Type B pancreatic cell (in vitro differentiated cells): Measurements from ENCODE around the gene C16orf87. TPM values are rescaled to one million over a fixed set of nuclear protein-coding genes. Genes with fewer than 3 reads are reported as not detected.
A peak's percentile ranks its signal among the peaks of the same experiment; 100 is the strongest.

Experiments used
- DNase-seq: peaks from one replicate; pipeline ENCODE4 v3.0.0; 2021; ENCODE audit warnings: mixed read lengths; ENCODE audit not compliant: unreplicated experiment; ENCODE audit errors: extremely low spot score
- H3K27ac Mint-ChIP-seq: 2 replicates; pipeline ENCODE4 v1.8.0; 2021; ENCODE audit warnings: mild to moderate bottlenecking, mixed read lengths
- H3K27me3 Mint-ChIP-seq: 2 replicates; pipeline ENCODE4 v1.8.0; 2021; ENCODE audit warnings: mixed read lengths
- H3K36me3 Mint-ChIP-seq: 2 replicates; pipeline ENCODE4 v1.8.0; 2021; ENCODE audit warnings: mixed read lengths
- H3K4me1 Mint-ChIP-seq: one replicate; pipeline ENCODE4 v1.8.0; 2021; ENCODE audit warnings: mixed read lengths; ENCODE audit not compliant: unreplicated experiment
- H3K4me3 Mint-ChIP-seq: 2 replicates; pipeline ENCODE4 v1.8.0; 2021; ENCODE audit warnings: mild to moderate bottlenecking, mixed read lengths
- H3K9me3 Mint-ChIP-seq: 2 replicates; pipeline ENCODE4 v1.8.0; 2021; ENCODE audit warnings: mixed read lengths
- CTCF ChIP-seq: fragments of 200-600 bp; sonication (generic); conservative IDR thresholded peaks from 2 replicates; pipeline ENCODE4 v1.5.0; 2021; ENCODE audit warnings: antibody characterized with exemption, mild to moderate bottlenecking
- total RNA-seq: library from RNA; stranded (reverse); gene quantifications from 2 replicates; pipeline ENCODE4 v1.2.1, GENCODE V29; 2021; ENCODE audit warnings: low replicate concordance

The C16orf87 gene
- total RNA-seq, 1 donor from 2014 or later, result 14.3 TPM

GRCh38 chr16:46793841-46794240, 37.1 kb downstream of the C16orf87 start:
- H3K27ac Mint-ChIP-seq, result no peak overlapping the region
- H3K27me3 Mint-ChIP-seq, result no peaks in the 10 kb centered on the region
- no peak for DNase-seq
- peaks cover 12% of the 10 kb centered on the region for H3K4me1 Mint-ChIP-seq
- TF ChIP-seq CTCF, result no peak
- peaks cover 35% of the 10 kb centered on the region for H3K36me3 Mint-ChIP-seq
- H3K4me3 Mint-ChIP-seq, result no peak overlapping the region
- peaks cover 17% of the 10 kb centered on the region for H3K9me3 Mint-ChIP-seq

- no peak for TF ChIP-seq CTCF
- H3K27me3 Mint-ChIP-seq, result no peaks in the 10 kb centered on the region
- peaks cover 12% of the 10 kb centered on the region for H3K4me1 Mint-ChIP-seq
- H3K9me3 Mint-ChIP-seq, result peaks cover 17% of the 10 kb centered on the region
- no peak for DNase-seq
- peaks cover 25% of the 10 kb centered on the region for H3K36me3 Mint-ChIP-seq
- peak overlapping the region; percentile 82 for H3K4me3 Mint-ChIP-seq
- H3K27ac Mint-ChIP-seq, result peak overlapping the region; percentile 25
Observed at GRCh38 chr16:46790599-46791270, 40.2 kb downstream of the C16orf87 start.

- Mint-ChIP-seq H3K4me3 (peak overlapping the region; percentile 82), H3K36me3 (peaks cover 16% of the 10 kb centered on the region), H3K27me3 (no peaks in the 10 kb centered on the region), H3K9me3 (peaks cover 14% of the 10 kb centered on the region), H3K27ac (peak overlapping the region; percentile 81), H3K4me1 (peaks cover 16% of the 10 kb centered on the region)
- TF ChIP-seq CTCF, result no peak
- DNase-seq, result peak; percentile 84
Observed at GRCh38 chr16:46789499-46790414, 41.2 kb downstream of the C16orf87 start.

GRCh38 chr16:46788891-46789474, 42.0 kb downstream of the C16orf87 start:
- no peak overlapping the region for H3K27ac Mint-ChIP-seq
- H3K4me1 Mint-ChIP-seq, result peaks cover 16% of the 10 kb centered on the region
- H3K36me3 Mint-ChIP-seq, result peaks cover 11% of the 10 kb centered on the region
- H3K27me3 Mint-ChIP-seq, result no peaks in the 10 kb centered on the region
- peak overlapping the region; percentile 52 for H3K4me3 Mint-ChIP-seq
- no peak for TF ChIP-seq CTCF
- DNase-seq, result no peak
- peaks cover 11% of the 10 kb centered on the region for H3K9me3 Mint-ChIP-seq

GRCh38 chr16:46787909-46788308, 43.1 kb downstream of the C16orf87 start:
- no peak overlapping the region for H3K4me3 Mint-ChIP-seq
- no peak overlapping the region for H3K27ac Mint-ChIP-seq
- peaks cover 8% of the 10 kb centered on the region for H3K36me3 Mint-ChIP-seq
- peaks cover 16% of the 10 kb centered on the region for H3K4me1 Mint-ChIP-seq
- no peaks in the 10 kb centered on the region for H3K27me3 Mint-ChIP-seq
- peaks cover 6% of the 10 kb centered on the region for H3K9me3 Mint-ChIP-seq
- DNase-seq, result no peak
- no peak for TF ChIP-seq CTCF
